Activated T-cell treated with anti-CD3 and anti-CD28 coated beads, Interleukin-2, amount 50 U/mL, for 1 hour (primary cell): ENCODE data around the gene SNAPC1.
"Not testable (repeated sequence)": the region's sequence is repeated elsewhere in the genome, so short reads cannot be mapped to it uniquely, and the experiment has no call there.

Experiments used
- DNase-seq: peaks from one replicate; pipeline ENCODE4 v3.0.0-alpha.2; 2020

SNAPC1 gene, protein sequence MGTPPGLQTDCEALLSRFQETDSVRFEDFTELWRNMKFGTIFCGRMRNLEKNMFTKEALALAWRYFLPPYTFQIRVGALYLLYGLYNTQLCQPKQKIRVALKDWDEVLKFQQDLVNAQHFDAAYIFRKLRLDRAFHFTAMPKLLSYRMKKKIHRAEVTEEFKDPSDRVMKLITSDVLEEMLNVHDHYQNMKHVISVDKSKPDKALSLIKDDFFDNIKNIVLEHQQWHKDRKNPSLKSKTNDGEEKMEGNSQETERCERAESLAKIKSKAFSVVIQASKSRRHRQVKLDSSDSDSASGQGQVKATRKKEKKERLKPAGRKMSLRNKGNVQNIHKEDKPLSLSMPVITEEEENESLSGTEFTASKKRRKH

DNA sequence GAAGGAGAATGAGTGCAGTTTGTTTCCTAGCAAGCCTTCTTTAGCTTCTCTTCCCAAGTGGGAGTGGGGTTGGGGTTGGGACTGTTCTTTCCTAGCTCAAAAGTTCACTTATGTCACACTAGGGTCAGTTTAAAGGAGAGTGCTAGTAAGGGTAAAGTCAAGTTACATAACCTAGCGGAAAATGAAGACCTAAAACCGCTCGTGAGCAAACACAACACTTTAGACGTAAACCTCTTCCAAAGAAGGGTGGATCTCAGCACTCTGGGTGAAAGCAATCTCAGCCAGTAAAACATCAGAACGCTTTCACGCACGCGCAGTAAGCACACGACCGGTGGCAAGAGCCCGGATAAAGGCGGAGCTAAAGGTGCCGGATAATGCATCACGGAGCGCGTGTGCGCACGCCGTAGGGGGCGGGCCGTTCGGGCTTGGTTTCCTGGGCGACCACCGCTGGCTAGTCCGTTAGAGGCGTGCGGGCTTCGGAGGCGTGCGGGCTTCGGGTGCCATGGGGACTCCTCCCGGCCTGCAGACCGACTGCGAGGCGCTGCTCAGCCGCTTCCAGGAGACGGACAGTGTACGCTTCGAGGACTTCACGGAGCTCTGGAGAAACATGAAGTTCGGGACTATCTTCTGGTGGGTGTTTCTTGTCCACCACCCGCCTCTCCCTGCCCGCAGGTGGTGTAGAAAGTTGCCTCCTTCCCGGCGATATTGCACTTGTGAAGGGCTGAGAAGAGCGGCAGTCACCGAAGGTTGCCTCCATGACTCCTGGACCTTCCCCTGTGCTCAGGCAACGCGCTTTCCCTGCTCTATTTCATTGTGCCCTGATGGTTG is at the start of gene SNAPC1:
TSS of gene SNAPC1 (plus strand) at position 462 of the 828 bp plus-strand sequence. CDS start at position 503, 41 bp downstream.
- peak; percentile 95 for DNase-seq

DNA sequence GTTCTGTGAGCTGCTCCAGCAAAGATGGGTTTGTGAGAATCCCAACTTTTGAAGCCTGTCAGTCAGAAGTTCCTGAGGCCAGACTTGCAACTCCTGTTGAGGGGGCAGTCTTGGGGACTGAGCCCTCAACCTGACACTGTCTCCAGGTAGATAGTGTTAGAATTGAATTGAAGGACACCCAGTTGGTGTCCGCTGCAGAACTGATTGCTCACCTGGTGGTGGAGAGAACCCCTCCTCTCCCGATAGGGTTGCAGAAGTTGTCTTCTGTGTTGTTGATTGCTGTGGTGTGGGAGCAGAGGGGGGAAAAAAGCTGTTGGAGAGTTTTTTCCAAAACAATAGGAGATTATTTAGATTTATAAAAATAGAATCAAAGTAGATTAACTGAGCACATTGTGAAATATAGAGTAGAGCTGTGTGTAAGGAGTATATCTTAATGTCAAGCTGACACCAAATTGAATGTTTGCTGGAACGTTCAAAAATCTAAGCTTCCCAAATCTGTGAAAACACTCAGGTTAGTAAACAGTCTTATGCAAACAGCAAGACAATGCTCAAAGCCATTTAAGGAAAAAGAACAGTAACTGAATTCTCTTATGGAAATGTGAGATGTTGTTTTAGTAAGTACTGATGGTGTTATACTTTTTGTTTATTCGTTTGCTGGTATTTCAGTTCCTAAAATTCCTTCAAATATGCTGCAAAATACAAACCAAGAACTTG is 48.3 kb upstream of the SNAPC1 start:
- DNase-seq, result no peak

DNA sequence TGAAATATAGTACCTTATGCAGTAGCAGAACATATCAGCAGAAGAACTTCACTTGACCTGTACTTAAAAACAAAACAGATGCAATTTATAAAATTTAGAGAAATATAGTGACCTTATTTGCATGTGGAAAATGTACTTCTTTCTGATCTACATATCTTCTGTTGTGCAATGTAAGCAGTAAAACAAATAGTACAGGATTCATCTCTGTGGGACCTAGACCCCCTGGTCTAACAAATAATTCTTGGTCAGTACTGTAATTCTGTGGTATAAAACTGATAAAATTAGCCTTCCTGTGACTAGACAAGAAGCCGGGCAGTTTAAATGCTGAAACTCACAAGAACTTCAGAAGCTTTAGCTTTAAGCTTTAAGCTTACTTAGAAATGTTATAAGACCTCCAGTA is 45.3 kb upstream of the SNAPC1 start:
- DNase-seq, result no peak

DNA sequence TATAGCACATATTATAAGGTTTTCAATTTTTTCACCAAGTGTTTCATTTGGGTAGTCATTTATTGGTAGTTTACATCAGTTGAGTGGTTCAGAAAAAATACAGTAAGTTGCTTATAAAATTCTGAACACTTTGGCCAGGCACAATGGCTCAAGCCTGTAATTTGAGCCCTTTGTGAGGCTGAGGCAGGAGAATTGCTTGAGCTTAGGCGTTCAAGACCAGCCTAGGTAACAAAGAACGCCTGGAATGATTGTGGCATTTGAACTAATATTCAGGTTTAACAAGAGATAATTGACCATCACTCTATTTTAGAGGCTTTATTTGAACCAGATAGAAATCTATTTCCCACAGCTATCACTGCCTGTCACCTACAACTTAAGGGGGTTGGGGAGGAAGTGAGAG is 44.2 kb upstream of the SNAPC1 start:
- no peak for DNase-seq

DNA sequence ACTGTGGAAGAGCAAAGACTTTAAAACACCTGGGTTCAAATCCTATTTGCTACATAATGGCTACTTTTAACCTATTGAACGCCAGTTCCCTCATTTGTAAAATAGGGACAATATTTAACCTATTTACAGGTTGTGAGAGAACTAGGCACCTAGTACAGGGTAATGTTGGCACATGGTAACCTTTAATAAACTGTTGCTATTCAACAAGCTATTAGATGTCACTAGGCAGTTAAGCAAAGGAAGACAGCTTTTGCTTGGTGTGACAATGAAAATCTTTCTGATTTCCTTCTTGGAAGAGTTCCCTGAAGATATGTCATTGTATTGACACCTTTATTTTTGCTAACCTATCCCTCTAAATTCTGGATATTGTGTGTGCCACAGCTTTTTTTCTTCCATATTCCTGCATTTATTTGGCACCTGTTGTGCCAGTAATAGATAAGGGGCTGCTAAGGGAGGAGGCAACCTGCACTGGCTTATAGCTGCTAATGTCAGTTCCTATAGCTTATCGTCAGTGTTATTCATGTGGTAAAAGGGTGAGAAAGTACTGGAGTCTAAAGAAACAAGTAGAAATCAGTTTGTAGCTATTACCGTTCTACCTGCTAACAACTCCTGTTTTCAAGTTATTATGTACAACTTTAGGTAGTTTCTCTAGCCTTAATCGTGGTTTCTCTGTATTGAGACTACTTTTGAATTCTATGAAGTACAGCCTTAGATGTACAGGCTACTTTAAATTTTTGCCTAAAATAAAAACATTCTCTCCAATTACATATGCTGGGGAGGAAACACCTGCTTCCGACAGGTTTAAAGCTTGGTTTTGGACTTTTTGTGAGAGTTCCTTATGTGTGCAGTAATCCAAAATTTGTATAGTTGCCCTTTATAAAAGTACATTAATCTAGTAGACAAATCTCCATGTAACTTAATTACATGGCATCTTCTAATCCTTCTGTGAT is 42.6 kb upstream of the SNAPC1 start:
- no peak for DNase-seq

DNA sequence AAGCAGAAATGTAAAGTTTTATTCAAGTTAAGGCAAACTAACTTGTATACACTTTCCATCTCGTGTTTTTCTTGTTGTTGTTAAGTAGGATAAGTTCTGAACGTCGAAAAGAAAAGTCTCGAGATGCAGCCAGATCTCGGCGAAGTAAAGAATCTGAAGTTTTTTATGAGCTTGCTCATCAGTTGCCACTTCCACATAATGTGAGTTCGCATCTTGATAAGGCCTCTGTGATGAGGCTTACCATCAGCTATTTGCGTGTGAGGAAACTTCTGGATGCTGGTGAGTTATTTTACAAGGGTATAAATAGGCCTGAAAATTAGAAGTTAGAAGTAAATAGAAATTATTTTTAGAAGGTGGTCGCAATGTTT is 41.9 kb upstream of the SNAPC1 start:
- DNase-seq, result no peak

DNA sequence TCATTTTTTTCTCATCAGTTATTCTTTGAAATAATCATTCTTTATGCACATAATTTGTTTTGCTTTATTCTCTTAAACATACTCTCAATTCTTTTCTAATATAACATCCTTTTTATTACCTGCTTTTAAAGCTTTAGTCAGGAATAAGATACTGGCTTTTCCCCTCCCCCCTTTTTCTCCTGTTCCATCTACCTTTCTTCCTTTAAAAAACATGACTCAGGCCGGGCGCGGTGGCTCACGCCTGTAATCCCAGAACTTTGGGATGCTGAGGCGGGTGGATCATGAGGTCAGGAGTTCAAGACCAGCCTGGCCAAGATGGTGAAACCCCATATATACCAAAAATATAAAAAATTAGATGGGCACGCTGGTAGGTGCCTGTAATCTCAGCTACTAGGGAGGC is 41.5 kb upstream of the SNAPC1 start:
- DNase-seq, result no peak

DNA sequence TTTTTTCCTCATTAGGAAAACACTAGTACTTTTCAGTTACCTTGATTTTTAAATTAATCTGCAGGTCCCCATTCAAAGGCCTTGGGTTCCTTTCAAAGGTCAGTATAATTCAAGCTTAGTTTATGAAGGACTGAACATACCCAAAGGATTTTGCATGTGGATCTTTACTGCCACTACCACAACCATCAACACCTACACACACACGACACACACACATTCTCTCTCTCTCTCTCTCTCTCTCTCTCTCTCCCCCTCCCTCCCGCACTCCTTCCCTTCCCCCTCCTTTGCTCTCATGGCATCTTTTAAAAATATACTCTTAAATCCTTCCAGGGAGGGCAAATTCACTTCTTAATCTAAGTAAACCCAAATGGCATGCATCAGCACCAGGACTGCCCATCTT is 38.1 kb upstream of the SNAPC1 start:
- DNase-seq, result no peak

DNA sequence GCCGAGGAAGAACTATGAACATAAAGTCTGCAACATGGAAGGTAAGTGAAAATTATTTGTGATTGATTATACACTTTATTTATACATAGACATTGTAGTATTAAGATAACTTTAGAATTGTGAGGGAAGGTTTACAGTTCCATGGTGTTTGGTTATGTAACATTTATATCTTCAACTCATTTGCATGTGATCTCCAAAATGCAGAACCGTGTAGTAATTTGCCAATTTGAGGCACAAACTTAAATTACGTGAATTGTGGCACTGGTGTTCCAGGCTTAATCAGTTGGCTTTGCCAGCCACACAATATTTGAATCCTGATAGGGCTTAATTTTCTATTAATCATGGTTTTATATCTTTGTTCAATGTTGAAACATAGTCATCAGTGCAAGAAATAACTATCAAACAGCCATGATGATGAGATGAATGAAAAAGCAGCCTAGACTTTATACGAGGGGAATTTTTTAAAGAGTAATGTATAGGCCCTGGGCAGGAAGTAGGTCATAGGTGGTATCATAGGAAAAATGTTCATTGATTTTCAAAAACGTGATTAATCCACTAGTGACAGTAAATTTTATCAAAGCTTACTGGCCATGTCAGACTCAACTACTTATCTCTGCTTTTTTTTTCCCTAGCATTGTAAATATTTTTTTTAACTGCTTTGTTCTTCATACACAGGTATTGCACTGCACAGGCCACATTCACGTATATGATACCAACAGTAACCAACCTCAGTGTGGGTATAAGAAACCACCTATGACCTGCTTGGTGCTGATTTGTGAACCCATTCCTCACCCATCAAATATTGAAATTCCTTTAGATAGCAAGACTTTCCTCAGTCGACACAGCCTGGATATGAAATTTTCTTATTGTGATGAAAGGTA is 35.2 kb upstream of the SNAPC1 start:
- DNase-seq, result no peak

DNA sequence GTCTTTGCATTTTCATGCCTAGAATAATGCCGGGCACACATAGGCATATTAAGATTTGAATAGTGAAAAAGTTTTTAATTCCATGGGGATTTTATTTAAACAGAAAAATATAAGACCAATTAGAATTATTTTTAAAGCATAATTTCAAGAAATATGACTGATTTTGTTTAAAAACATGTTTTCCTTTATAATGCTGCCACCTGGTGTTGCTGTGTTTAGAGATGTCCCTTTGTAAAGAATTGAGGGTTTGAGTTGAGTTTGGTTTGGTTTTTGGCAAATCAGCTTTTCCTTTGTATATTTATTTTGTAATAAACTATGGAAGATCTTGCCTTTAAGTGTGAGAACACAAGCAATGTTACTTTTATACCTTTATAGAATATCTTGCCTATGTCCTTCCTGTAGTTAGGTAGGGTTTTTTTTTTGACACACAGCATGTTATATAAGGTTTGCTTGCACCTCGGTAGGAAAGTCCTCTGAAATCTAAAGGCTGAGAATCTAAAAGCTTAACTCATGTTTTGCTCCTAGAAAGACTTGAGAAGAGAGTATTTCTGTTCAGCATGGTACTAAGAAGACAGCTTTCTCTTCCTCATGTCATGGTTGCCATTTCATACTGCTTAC is 31.4 kb upstream of the SNAPC1 start:
- DNase-seq, result no peak

DNA sequence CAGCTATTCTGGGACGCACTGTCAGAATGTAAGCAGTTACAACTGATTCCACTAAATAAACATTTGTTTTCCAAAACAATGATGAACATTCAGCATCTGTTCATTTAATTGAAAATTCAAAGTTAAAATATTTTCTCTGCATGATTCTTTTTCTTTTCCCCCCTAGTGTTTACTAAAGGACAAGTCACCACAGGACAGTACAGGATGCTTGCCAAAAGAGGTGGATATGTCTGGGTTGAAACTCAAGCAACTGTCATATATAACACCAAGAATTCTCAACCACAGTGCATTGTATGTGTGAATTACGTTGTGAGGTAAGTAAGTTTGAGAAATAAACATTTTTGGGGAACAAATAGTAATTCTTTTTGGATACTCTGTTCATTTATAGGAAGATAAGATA is 28.2 kb upstream of the SNAPC1 start:
- DNase-seq, result no peak

DNA sequence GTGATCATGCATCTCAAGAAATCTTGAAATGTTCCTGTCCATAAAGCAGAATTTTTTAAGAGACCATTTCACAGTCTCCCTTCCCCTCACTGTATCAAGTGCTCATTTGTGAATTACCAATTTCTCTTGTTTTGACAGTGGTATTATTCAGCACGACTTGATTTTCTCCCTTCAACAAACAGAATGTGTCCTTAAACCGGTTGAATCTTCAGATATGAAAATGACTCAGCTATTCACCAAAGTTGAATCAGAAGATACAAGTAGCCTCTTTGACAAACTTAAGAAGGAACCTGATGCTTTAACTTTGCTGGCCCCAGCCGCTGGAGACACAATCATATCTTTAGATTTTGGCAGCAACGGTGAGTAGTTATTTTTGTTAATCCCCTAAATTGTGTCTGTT is 25.5 kb upstream of the SNAPC1 start:
- DNase-seq, result no peak

DNA sequence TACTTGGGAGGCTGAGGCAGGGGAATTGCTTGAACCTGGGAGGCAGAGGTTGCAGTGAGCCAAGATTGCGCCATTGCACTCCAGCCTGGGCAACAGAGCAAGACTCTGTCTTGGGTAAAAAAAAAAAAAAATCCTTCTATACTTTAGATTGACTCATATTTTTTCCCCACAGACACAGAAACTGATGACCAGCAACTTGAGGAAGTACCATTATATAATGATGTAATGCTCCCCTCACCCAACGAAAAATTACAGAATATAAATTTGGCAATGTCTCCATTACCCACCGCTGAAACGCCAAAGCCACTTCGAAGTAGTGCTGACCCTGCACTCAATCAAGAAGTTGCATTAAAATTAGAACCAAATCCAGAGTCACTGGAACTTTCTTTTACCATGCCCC is 24.3 kb upstream of the SNAPC1 start:
- no peak for DNase-seq

DNA sequence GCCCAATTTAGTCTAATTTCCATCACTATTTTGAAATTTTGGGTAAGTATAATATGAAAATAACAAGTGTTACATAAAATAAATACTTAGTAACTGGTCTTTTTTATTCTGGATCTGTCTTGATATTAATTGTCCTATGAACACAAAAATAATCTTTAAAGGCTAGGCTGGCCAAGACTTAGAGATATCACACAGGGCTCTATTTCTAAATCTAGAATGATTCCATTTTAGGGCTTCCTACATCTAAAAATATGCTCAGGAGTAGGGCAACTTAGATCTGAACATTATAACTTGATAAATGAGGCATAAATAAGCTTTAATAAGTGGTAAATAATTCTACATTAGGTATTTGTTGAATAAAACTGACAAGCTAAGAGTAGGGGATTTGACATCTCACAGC is 23.1 kb upstream of the SNAPC1 start:
- DNase-seq, result no peak

DNA sequence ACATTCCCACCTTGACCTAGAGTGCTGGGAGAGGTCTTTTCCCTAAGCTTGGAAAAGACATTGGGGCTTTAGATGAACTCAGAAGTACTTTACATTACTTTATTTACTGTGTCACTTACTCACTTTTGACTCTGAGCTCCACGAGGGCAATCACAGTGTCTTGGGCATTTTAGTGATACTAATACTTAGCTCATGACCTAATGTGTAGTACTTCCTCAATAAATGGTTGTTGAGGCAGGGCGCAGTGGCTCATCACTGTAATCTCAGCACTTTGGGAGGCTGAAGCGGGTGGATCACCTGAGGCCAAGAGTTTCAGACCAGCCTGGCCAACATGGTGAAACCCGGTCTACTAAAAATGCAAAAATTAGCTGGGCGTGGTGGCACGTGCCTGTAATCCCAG is 19.8 kb upstream of the SNAPC1 start:
- DNase-seq, result no peak

DNA sequence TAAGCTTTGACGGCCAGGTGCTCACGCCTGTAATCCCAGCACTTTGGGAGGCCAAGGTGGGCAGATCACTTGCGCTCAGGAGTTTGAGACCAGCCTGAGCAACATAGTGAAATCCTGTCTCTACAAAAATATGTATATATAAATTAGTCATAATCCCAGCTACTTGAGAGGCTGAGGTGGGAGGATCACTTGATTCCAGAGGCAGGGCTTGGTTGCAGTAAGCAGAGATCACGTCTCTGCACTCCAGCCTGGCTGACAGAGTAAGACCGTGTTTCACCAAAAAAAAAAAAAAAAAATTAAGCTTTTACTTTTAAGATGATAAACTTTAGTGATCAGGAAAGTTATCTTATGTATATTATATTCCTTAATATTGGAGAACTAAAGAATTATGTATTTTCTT is 18.0 kb upstream of the SNAPC1 start:
- no peak for DNase-seq

DNA sequence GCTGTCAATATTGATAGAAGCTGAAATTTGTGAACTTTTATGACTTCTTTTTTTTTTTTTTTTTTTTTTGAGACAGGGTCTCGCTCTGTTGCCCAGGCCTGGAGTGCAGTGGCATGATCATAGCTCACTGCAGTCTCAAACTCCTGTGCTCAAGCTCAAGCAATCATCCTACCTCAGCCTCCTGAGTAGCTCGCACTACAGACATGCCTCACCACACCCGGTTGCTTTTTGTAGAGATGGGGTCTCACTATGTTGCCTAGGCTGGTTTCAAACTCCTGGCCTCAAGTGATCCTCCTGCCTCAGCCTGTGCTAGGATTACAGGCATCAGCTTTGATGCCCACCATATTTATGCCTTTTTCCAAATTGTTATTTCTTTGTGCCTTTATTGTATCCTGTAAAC is 15.9 kb upstream of the SNAPC1 start:
- DNase-seq, result not testable (repeated sequence)

DNA sequence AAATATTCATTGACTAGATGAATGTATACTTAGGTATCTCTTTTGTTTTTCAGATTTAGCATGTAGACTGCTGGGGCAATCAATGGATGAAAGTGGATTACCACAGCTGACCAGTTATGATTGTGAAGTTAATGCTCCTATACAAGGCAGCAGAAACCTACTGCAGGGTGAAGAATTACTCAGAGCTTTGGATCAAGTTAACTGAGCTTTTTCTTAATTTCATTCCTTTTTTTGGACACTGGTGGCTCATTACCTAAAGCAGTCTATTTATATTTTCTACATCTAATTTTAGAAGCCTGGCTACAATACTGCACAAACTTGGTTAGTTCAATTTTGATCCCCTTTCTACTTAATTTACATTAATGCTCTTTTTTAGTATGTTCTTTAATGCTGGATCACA is 15.3 kb upstream of the SNAPC1 start:
- DNase-seq, result no peak

DNA sequence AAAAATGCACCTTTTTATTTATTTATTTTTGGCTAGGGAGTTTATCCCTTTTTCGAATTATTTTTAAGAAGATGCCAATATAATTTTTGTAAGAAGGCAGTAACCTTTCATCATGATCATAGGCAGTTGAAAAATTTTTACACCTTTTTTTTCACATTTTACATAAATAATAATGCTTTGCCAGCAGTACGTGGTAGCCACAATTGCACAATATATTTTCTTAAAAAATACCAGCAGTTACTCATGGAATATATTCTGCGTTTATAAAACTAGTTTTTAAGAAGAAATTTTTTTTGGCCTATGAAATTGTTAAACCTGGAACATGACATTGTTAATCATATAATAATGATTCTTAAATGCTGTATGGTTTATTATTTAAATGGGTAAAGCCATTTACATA is 14.9 kb upstream of the SNAPC1 start:
- no peak for DNase-seq

DNA sequence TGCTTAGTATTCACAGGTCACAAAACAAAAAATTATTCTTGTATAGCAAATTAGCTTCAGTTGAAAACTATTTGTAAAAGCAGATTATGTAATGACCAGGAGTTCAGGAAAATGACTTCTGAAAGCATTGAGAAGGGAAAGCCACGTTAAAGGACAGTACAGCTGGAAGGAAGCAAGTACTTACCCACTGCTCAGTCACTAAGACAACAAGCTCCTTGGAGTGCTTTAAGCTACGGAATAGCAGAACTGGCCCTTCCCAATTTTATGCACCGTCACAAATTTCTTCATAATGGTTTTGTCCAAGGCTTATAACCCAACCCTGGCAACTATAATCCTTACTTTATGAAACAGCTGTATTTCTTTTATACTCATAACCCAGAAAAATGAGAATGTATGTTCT is 13.0 kb upstream of the SNAPC1 start:
- no peak for DNase-seq

DNA sequence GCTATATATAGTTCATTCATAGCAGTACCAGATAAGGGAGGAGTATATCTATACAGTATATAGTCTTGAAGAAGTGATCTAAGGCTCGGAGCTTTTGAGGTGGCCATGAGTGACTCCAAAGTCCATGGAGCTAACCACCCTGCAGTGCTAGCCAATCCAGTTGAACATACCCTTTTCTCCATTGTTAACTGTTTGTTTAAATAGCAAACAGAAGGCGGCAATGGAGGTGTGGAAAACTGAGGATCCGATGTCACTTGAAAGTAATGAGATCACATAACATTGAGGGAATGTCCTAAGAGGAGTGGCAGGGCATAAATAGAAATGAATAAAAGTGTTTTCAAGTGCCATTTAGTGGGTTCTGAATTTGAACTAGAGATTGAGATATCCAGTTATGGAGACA is 12.4 kb upstream of the SNAPC1 start:
- DNase-seq, result no peak
